ENCODE results near the gene EMC6.

DNA sequence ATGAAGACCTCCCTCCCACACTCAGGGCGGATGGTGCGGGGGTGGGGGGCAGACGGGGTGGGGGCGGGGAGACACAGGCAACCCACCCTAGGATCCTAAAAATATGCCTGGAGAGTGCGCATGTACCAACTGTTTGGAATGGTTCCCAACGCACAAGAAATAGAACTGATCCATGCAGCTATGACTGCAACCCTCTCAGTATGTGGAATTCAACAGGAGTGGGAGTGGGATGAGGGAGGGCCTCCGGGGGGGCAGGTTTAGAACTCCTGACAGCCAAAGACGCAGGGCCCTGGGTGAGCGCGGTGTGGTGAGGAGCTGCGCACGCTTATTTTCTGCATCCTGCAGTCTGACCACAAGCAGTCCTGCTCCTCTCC is 28.5 kb downstream of the EMC6 start:
- TF ChIP-seq POLR2A (IDR thresholded peaks at IDR 0.05), result no peak
- TF ChIP-seq, protein P1, sequence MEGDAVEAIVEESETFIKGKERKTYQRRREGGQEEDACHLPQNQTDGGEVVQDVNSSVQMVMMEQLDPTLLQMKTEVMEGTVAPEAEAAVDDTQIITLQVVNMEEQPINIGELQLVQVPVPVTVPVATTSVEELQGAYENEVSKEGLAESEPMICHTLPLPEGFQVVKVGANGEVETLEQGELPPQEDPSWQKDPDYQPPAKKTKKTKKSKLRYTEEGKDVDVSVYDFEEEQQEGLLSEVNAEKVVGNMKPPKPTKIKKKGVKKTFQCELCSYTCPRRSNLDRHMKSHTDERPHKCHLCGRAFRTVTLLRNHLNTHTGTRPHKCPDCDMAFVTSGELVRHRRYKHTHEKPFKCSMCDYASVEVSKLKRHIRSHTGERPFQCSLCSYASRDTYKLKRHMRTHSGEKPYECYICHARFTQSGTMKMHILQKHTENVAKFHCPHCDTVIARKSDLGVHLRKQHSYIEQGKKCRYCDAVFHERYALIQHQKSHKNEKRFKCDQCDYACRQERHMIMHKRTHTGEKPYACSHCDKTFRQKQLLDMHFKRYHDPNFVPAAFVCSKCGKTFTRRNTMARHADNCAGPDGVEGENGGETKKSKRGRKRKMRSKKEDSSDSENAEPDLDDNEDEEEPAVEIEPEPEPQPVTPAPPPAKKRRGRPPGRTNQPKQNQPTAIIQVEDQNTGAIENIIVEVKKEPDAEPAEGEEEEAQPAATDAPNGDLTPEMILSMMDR (IDR thresholded peaks at IDR 0.05), result no peak
